Endodermal cell (in vitro differentiated cells): ENCODE measurements around the gene GIMAP1. TPM values are rescaled to one million over a fixed set of nuclear protein-coding genes. Genes with fewer than 3 reads are reported as not detected.

Experiments
- DNase-seq: peaks from one replicate; pipeline ENCODE4 v3.0.0-alpha.2; 2017
- H3K27ac ChIP-seq: 2 replicates; pipeline ENCODE4 v1.5.1; 2013; ENCODE audit warnings: mild to moderate bottlenecking, low read depth, low read length, moderate library complexity
- H3K27me3 ChIP-seq: 2 replicates; pipeline ENCODE4 v1.6.1; 2013; ENCODE audit warnings: mild to moderate bottlenecking, low read length, moderate library complexity; ENCODE audit not compliant: insufficient read depth, control insufficient read depth, poor library complexity, severe bottlenecking
- H3K36me3 ChIP-seq: 2 replicates; pipeline ENCODE4 v1.7.0; 2013; ENCODE audit warnings: mild to moderate bottlenecking, low read length, moderate library complexity; ENCODE audit not compliant: control insufficient read depth, insufficient read depth
- H3K4me1 ChIP-seq: one replicate; pipeline ENCODE4 v1.7.0; 2013; ENCODE audit warnings: low read length; ENCODE audit not compliant: control insufficient read depth, insufficient read depth
- H3K4me3 ChIP-seq: 2 replicates; pipeline ENCODE4 v1.5.1; 2013; ENCODE audit warnings: mild to moderate bottlenecking, low read length, moderate library complexity
- H3K9ac ChIP-seq: 2 replicates; pipeline ENCODE4 v1.6.1; 2013; ENCODE audit warnings: mild to moderate bottlenecking, low read length, moderate library complexity; ENCODE audit not compliant: poor library complexity, severe bottlenecking; ENCODE audit errors: extremely low read depth
- H3K9me3 ChIP-seq: 2 replicates; pipeline ENCODE4 v1.6.1; 2013; ENCODE audit warnings: mild to moderate bottlenecking, low read length, moderate library complexity; ENCODE audit not compliant: control insufficient read depth
- H3K27ac Mint-ChIP-seq: 2 replicates; pipeline ENCODE4 v1.8.0; 2020; ENCODE audit warnings: mixed read lengths
- H3K27me3 Mint-ChIP-seq: 2 replicates; pipeline ENCODE4 v1.8.0; 2021; ENCODE audit warnings: mild to moderate bottlenecking, mixed read lengths; ENCODE audit not compliant: insufficient read depth
- H3K36me3 Mint-ChIP-seq: 2 replicates; pipeline ENCODE4 v1.8.0; 2020; ENCODE audit warnings: low read depth, mixed read lengths
- H3K4me1 Mint-ChIP-seq: 2 replicates; pipeline ENCODE4 v1.8.0; 2020; ENCODE audit warnings: mixed read lengths
- H3K4me3 Mint-ChIP-seq: 2 replicates; pipeline ENCODE4 v1.8.0; 2020; ENCODE audit warnings: mild to moderate bottlenecking, moderate library complexity, mixed read lengths
- H3K9me3 Mint-ChIP-seq: 2 replicates; pipeline ENCODE4 v1.8.0; 2020; ENCODE audit warnings: mild to moderate bottlenecking, mixed read lengths
- CTCF ChIP-seq: fragments of 200-600 bp; sonication (generic); conservative IDR thresholded peaks from 2 replicates; pipeline ENCODE4 v1.5.0; 2021; ENCODE audit warnings: antibody characterized with exemption, mild to moderate bottlenecking
- WGBS, 2 experiments: methylation state at CpG; one replicate each; pipeline versions ENCODE4 v1.1.5 to v1.1.7; 2013; ENCODE audit warnings: missing lambda C conversion rate in 2 of 2, mixed read lengths in 1 of 2; ENCODE audit not compliant: insufficient coverage in 1 of 2, insufficient read length in 1 of 2; 5-methylcytosine and 5-hydroxymethylcytosine counted together
- total RNA-seq, 2 donors: library from RNA; stranded (reverse); fragmentation: NEBNext Ultra II Directional in 1 of 2; extraction: Animal tissue kit (Norgen Biotek cat#: 25700) in 1 of 2; gene quantifications; 2 replicates in 1 of 2; 3 replicates in 1 of 2; pipeline ENCODE4 v1.2.1, GENCODE V29; 2021

GIMAP1 gene
- total RNA-seq, 2 donors from 2014 or later, result not detected

- Mint-ChIP-seq H3K27ac (no peak overlapping the region), H3K4me3 (no peak overlapping the region), H3K9me3 (no peaks in the 10 kb centered on the region), H3K36me3 (no peaks in the 10 kb centered on the region), H3K4me1 (no peaks in the 10 kb centered on the region), H3K27me3 (peaks cover 77% of the 10 kb centered on the region)
- no peaks in the 10 kb centered on the region for H3K9me3 ChIP-seq
- H3K27me3 ChIP-seq, result peaks cover 56% of the 10 kb centered on the region
- no peak overlapping the region for H3K9ac ChIP-seq
- peak; percentile 73 for TF ChIP-seq CTCF
- no peak overlapping the region for H3K27ac ChIP-seq
- no peak overlapping the region for H3K4me3 ChIP-seq
- DNase-seq, result peak; percentile 64
- H3K4me1 ChIP-seq, result no peaks in the 10 kb centered on the region
- 0 to 38% methylated on average over 1 to 3 of the region's 3 CpGs for WGBS, 2 experiments
- no peaks in the 10 kb centered on the region for H3K36me3 ChIP-seq
Observed at GRCh38 chr7:150753826-150754603, 37.6 kb downstream of the GIMAP1 start.

- peaks cover 68% of the 10 kb centered on the region for H3K27me3 Mint-ChIP-seq
- no peak overlapping the region for H3K4me3 ChIP-seq
- peaks cover 47% of the 10 kb centered on the region for H3K27me3 ChIP-seq
- no peak for DNase-seq
- H3K36me3 ChIP-seq, result no peaks in the 10 kb centered on the region
- H3K4me1 Mint-ChIP-seq, result no peaks in the 10 kb centered on the region
- no peaks in the 10 kb centered on the region for H3K9me3 Mint-ChIP-seq
- no peaks in the 10 kb centered on the region for H3K4me1 ChIP-seq
- no peaks in the 10 kb centered on the region for H3K9me3 ChIP-seq
- no peaks in the 10 kb centered on the region for H3K36me3 Mint-ChIP-seq
- TF ChIP-seq CTCF, result no peak
- H3K27ac ChIP-seq, result no peak overlapping the region
- no peak overlapping the region for H3K4me3 Mint-ChIP-seq
- H3K27ac Mint-ChIP-seq, result no peak overlapping the region
- no peak overlapping the region for H3K9ac ChIP-seq
Observed at GRCh38 chr7:150754951-150755350, 38.5 kb downstream of the GIMAP1 start.

GRCh38 chr7:150755473-150756099 lies 39.2 kb downstream of the GIMAP1 start:
- no peak overlapping the region for H3K4me3 ChIP-seq
- H3K27me3 Mint-ChIP-seq, result peaks cover 66% of the 10 kb centered on the region
- no peaks in the 10 kb centered on the region for H3K4me1 ChIP-seq
- 84 to 100% methylated on average over 3 to 4 of the region's 4 CpGs for WGBS, 2 experiments
- peaks cover 41% of the 10 kb centered on the region for H3K27me3 ChIP-seq
- H3K9me3 Mint-ChIP-seq, result no peaks in the 10 kb centered on the region
- H3K27ac ChIP-seq, result no peak overlapping the region
- H3K4me1 Mint-ChIP-seq, result no peaks in the 10 kb centered on the region
- DNase-seq, result no peak
- H3K9ac ChIP-seq, result no peak overlapping the region
- no peak overlapping the region for H3K4me3 Mint-ChIP-seq
- no peak overlapping the region for H3K27ac Mint-ChIP-seq
- H3K36me3 Mint-ChIP-seq, result no peaks in the 10 kb centered on the region
- H3K36me3 ChIP-seq, result no peaks in the 10 kb centered on the region
- TF ChIP-seq CTCF, result no peak
- no peaks in the 10 kb centered on the region for H3K9me3 ChIP-seq
